ENCODE results near the gene SCAMP2.
A peak's percentile ranks its signal among the peaks of the same experiment; 100 is the strongest.
"Not testable (repeated sequence)": the region's sequence is repeated elsewhere in the genome, so short reads cannot be mapped to it uniquely, and the experiment has no call there.

The SCAMP2 gene

DNA sequence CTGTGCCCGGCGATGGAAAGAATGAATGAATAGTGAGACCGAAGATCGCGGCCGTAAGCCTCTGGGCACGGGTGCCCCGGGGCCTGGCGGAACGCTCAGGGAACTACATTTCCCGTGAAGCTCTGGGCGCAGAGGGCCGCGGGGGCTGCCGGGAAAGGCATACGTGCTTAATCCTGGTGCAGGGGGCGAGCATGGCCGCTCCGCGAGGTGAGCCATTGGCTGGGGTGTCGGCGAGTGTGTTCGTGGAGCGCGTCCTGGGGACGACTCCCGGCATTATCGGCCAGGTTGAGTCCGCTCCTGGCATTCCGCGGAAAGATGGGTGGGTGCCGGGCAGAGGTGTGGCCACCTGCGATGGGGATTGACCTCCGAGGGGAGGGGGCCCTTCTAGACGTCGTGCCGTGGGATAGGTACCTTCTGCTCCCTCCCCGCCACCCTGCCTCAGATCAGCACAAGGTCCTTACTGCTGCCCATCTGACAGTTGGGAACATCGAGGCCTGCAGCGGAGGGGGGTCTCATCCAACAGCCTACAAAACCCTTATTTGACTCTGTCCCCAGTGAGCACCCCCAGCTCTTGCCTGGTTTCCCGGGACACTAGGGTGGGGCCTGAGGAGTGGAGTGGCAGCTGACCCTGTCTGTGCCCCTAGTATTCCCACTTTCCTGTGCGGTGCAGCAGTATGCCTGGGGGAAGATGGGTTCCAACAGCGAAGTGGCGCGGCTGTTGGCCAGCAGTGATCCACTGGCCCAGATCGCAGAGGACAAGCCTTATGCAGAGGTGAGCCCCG, 16.9 kb upstream of the SCAMP2 start, which contains the start of gene MPI:
Gene MPI (plus strand): TSS at position 160 of the 782 bp plus-strand sequence. CDS start 32 bp downstream, at position 192.
- peak; percentile 76 to 79 for DNase-seq (ENCODE audit: low read depth in 2 of 2)

DNA sequence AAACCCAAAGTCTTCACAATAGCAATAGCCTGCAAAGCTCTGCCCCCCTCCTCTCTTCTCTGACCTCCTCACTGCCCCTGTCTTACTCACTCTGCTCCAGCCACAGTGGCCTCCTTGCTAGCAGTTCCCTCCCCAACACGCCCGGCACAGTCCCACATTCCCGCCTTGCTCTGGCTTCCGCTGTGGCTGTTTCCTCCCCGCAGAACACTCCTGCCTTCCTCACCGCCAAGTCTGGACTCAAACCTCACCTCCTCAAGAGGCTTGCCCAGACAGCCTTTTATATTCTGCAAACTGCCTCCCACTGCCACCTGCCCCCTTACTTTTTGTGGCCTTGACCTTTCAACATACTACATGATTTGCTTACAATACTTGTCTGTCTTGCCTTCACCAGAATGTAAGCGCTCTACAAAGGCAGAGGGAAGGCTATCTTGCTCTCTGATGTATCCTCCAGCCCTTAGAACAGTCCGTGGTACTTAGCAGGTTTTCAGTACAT, 16.3 kb upstream of the SCAMP2 start:
- DNase-seq (ENCODE audit: low read depth in 2 of 2) = no peak

DNA sequence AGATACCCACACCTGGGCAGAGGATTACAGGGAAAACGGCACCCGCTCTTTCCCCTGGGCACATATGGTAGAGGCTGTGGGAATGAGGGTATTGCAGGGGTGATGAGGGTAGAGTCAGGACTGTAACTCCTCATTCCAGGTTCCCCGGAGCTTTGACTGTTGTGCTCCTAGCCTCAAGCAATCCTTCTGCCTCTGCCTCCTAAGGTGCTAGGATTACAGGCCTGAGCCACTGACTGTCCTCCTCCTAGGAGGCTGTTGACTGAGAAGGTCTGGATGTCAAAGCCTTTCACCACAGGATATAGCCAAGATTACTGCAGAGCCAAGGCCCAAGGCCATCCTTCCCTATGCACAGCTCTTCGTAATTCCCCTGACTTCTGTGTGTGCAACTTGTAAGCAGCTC, 15.6 kb upstream of the SCAMP2 start:
- no peak for DNase-seq (ENCODE audit: low read depth in 2 of 2)

DNA sequence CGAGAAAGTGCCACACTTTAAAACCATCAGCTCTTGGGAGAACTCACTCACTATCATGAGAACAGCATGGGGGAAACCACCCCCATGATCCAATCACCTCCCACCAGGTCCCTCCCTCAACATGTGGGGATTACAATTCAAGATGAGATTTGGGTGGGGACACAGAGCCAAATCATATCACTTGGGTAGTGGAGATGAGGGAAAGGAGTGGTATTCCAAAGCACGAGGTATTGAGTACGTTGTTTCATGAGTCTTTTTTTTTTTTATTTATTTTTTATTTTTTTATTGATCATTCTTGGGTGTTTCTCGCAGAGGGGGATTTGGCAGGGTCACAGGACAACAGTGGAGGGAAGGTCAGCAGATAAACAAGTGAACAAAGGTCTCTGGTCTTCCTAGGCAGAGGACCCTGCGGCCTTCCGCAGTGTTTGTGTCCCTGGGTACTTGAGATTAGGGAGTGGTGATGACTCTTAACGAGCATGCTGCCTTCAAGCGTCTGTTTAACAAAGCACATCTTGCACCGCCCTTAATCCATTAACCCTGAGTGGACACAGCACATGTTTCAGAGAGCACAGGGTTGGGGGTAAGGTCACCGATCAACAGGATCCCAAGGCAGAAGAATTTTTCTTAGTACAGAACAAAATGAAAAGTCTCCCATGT, 14.5 kb upstream of the SCAMP2 start:
- DNase-seq (ENCODE audit: low read depth in 2 of 2) = not testable (repeated sequence)

GRCh38 chr15:74885461-74885860, 12.3 kb upstream of the SCAMP2 start:
- no peak for DNase-seq (ENCODE audit: low read depth in 2 of 2)

GRCh38 chr15:74884428-74885223, 11.5 kb upstream of the SCAMP2 start:
- no peak for DNase-seq (ENCODE audit: low read depth in 2 of 2)

GRCh38 chr15:74882528-74882927, 9.4 kb upstream of the SCAMP2 start:
- DNase-seq (ENCODE audit: low read depth in 2 of 2) = no peak

DNA sequence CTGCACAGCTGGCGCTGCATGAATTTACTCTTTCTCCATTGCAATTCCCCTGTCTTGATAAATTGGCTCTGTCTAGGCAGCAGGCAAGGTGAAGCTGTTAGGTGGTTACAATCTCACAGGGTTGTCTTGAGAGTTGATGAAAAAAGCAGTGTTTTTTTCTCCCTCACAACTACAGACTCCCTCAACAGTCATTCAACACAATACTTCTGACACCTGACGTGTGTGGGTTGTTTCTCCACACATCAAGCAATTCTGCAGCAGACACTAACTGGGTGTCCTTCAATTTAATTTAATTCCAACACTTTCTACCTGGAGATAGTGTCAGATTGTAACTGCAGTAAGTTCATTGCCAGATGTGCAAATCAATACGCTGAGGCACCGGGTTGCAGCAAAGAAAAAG, 5.1 kb upstream of the SCAMP2 start:
- no peak for DNase-seq (ENCODE audit: low read depth in 2 of 2)

GRCh38 chr15:74873756-74874424, 725 bp upstream of the SCAMP2 start:
- no peak for DNase-seq (ENCODE audit: low read depth in 2 of 2)

GRCh38 chr15:74872702-74873035, 496 bp downstream of the SCAMP2 start:
- DNase-seq (ENCODE audit: low read depth in 2 of 2) = no peak

- DNase-seq (ENCODE audit: low read depth in 2 of 2) = no peak
Measured at GRCh38 chr15:74870436-74871215, 2.5 kb downstream of the SCAMP2 start.

DNA sequence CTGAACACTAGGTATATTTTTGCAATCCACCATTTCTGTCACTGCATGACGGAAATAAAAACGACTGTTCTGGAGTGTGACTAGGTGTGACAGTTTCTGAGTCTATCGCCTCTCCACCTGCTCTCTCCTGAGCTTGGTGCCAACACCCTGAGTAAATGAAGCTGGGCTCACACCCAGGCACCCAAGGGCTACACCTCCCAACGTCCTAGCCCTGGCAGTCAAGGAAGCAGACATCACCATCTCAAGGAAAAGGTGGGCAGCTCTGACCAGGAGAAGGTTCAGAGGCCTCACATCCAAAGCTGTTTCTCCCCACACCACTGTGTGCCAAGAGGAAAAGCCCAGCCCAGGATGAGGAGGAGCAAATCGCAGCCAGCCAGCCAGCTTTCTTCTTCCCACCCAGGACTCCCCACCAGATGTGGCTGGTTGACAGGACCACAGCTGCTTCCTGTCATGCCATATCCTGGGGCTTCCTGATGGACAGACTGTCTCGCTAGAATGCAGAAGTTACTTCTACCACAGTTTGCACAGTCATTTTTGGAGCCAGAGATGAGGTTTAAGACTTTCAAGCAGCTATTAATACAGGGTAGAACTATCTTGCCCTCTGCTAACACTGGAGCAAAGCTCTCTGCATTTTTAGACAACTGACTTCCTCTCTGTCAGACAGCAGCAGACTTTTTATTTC, 3.3 kb downstream of the SCAMP2 start:
- no peak for DNase-seq (ENCODE audit: low read depth in 2 of 2)

GRCh38 chr15:74869372-74869725, 3.8 kb downstream of the SCAMP2 start:
- no peak for DNase-seq (ENCODE audit: low read depth in 2 of 2)

GRCh38 chr15:74868059-74868458, 5.1 kb downstream of the SCAMP2 start:
- no peak for DNase-seq (ENCODE audit: low read depth in 2 of 2)

- DNase-seq (ENCODE audit: low read depth in 2 of 2) = no peak
Measured at GRCh38 chr15:74867466-74868038, 5.6 kb downstream of the SCAMP2 start.

DNA sequence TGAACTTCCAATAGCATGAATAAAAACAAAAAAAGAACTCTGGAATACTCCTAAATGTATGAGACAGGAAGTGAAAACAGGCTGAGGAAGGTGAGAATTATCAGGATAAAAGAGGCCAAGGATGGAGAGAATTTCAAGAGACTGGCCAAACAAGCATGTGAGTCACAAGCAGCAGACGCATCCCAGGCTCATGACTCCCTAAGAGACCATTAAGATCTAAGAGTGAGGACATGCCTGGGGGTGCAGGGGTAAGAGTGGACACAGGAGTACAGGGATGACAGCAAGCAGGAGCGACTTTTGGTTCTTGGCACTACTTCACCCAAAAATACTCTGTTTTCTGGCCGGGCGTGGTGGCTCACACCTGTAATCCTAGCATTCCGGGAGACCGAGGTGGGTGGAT, 7.1 kb downstream of the SCAMP2 start:
- no peak for DNase-seq (ENCODE audit: low read depth in 2 of 2)

DNA sequence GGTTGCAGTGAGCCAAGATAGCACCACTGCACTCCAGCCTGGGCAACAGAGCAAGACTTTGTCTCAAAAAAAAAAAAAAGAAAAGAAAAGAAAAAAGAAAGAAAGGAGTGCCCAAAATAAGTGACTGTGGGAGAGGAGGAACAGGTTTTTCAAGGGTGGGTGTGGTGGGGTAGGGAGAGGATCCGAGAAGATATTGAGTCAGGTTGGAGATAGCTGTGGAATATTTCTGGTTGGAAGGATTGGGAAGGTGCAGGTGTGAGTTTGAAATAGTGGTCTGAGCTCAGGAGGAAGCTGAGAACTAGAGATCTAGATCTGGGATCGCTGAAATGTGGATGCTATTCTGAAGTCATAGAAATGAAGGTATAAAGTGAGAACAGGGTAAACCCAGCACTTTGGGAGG, 7.8 kb downstream of the SCAMP2 start:
- no peak for DNase-seq (ENCODE audit: low read depth in 2 of 2)

- DNase-seq (ENCODE audit: low read depth in 2 of 2) = no peak
Measured at GRCh38 chr15:74864296-74864695, 8.9 kb downstream of the SCAMP2 start.

DNA sequence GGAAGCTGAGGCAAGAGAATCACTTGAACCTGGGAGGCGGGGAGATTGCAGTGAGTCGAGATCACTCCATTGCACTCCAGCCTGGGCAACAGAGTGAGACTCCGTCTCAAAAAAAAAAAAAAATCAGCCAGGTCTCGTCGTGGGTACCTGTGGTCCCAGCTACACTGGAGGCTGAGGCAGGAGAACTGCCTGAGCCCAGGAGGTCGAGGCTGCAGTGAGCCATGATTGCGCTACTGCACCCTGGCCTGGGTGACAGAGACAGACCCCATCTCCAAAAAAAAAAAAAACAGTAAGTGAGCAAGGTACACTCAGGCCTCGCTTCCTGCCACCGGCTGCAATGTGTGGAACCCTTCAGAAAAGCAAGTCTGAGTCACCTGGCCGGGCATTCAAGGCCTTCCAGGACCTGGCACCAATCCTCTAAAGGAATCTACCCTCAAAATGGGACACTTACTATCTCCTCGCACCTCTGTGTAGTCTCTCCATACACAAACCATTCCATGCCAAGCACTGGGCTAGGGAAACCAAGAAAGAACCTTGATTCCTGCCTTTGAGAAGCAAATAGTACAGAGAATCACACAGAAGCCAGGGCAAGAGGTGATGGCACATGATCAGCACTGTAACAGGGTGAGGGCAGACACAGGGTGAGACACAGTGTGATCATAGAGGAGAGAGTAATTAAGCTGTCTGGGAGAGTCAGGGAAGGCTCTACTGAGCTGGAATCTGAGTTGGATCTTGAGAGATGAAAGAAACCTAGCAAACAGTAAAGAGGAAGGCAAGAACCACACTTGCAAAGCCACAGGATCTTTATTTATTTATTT, 9.7 kb downstream of the SCAMP2 start:
- no peak for DNase-seq (ENCODE audit: low read depth in 2 of 2)

Data from stimulated activated CD8-positive, alpha-beta memory T cell treated with anti-CD3 and anti-CD28 coated beads, Interleukin-7, amount 100 ng/mL, for 4 hours (primary cell).